Measurements from ENCODE around the gene ZBTB21. TPM values are rescaled to one million over a fixed set of nuclear protein-coding genes. Genes with fewer than 3 reads are reported as not detected.

ZBTB21 gene
- total RNA-seq, 1 donor from 2014 or later, result 25.3 TPM

GRCh38 chr21:42004406-42005199, 5.6 kb downstream of the ZBTB21 start:
- Histone ChIP-seq H3K9ac (no peak overlapping the region), H3K4me3 (no peak overlapping the region), H3K27ac (no peak overlapping the region), H3K9me3 (ENCODE audit: low read depth) (no peaks in the 10 kb centered on the region), H2AFZ (replicated peaks) (no peak overlapping the region), H4K20me1 (ENCODE audit: low read depth) (peaks cover 70% of the 10 kb centered on the region), H3K79me2 (ENCODE audit: low read depth) (peaks cover 88% of the 10 kb centered on the region), H3K27me3 (no peaks in the 10 kb centered on the region), H3K4me2 (no peak overlapping the region), H3K4me1 (peaks cover 4% of the 10 kb centered on the region), H3F3A (ENCODE audit: low read depth) (no peaks in the 10 kb centered on the region), H3K36me3 (peaks cover 6% of the 10 kb centered on the region)
- no peak for TF ChIP-seq CTCF (IDR thresholded peaks at IDR 0.05)
- TF ChIP-seq EZH2phosphoT487 (IDR thresholded peaks at IDR 0.05), result no peak
- TF ChIP-seq EZH2 (IDR thresholded peaks at IDR 0.05), result no peak
- H3K9me3 Mint-ChIP-seq, result no peaks in the 10 kb centered on the region
- peaks cover 35% of the 10 kb centered on the region for H3K36me3 Mint-ChIP-seq
- no peaks in the 10 kb centered on the region for H3K27me3 Mint-ChIP-seq (ENCODE audit: insufficient read depth, low read depth)
- no peak overlapping the region for H3K4me3 Mint-ChIP-seq
- H3K27ac Mint-ChIP-seq, result no peak overlapping the region
- no peaks in the 10 kb centered on the region for H3K4me1 Mint-ChIP-seq
- DNase-seq (ENCODE audit: low spot score), result no peak

- H3K79me2 ChIP-seq (ENCODE audit: low read depth), result peaks cover 75% of the 10 kb centered on the region
- no peak overlapping the region for H2AFZ ChIP-seq (replicated peaks)
- no peaks in the 10 kb centered on the region for H3K4me1 ChIP-seq
- Mint-ChIP-seq H3K4me3 (no peak overlapping the region), H3K27ac (no peak overlapping the region), H3K4me1 (no peaks in the 10 kb centered on the region), H3K9me3 (peaks cover 6% of the 10 kb centered on the region), H3K36me3 (peaks cover 46% of the 10 kb centered on the region), H3K27me3 (ENCODE audit: insufficient read depth, low read depth) (no peaks in the 10 kb centered on the region)
- H3K9ac ChIP-seq, result no peak overlapping the region
- TF ChIP-seq EZH2 (IDR thresholded peaks at IDR 0.05) (no peak), EZH2phosphoT487 (IDR thresholded peaks at IDR 0.05) (no peak), CTCF (IDR thresholded peaks at IDR 0.05) (no peak)
- H3K27ac ChIP-seq, result no peak overlapping the region
- no peaks in the 10 kb centered on the region for H3K27me3 ChIP-seq
- no peak overlapping the region for H3K4me3 ChIP-seq
- no peaks in the 10 kb centered on the region for H3K9me3 ChIP-seq (ENCODE audit: low read depth)
- H3K4me2 ChIP-seq, result no peak overlapping the region
- H3F3A ChIP-seq (ENCODE audit: low read depth), result no peaks in the 10 kb centered on the region
- DNase-seq (ENCODE audit: low spot score), result no peak
- peaks cover 6% of the 10 kb centered on the region for H3K36me3 ChIP-seq
- peaks cover 56% of the 10 kb centered on the region for H4K20me1 ChIP-seq (ENCODE audit: low read depth)
These were observed 7.1 kb downstream of the ZBTB21 start for GRCh38 chr21:42003051-42003461.

DNA sequence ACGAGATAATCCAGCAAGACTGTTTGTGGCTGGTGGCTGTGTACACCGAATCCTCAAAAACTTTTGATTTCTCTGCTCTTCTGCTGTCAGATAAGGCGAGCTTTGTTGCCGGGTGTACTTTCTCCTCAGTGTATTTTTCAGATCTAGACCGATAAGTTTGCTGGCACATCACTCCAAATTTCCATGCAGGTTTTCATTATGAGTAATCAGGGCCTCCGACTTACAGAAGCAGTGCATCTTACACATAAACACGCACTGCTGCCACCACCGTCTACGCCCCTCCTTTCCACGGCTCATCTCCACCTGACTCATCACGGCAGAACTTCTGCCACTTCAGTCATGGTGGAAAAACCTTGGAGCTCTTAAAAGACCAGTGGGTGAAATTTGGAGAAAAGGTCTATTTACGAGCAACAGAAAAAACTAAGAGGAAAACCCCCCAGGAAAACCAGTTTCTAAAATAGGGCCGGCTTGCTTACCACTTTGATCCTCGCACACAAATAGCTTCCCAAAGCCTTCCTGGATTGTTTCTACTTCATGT, 7.7 kb downstream of the ZBTB21 start:
- no peak overlapping the region for H3K27ac Mint-ChIP-seq
- peaks cover 45% of the 10 kb centered on the region for H3K36me3 Mint-ChIP-seq
- Histone ChIP-seq H3K79me2 (ENCODE audit: low read depth) (peaks cover 69% of the 10 kb centered on the region), H3F3A (ENCODE audit: low read depth) (no peaks in the 10 kb centered on the region), H3K4me1 (no peaks in the 10 kb centered on the region), H3K4me2 (no peak overlapping the region), H3K4me3 (no peak overlapping the region), H3K27me3 (no peaks in the 10 kb centered on the region), H2AFZ (replicated peaks) (no peak overlapping the region), H3K9ac (no peak overlapping the region), H3K36me3 (peaks cover 6% of the 10 kb centered on the region), H3K27ac (no peak overlapping the region), H4K20me1 (ENCODE audit: low read depth) (peaks cover 51% of the 10 kb centered on the region), H3K9me3 (ENCODE audit: low read depth) (no peaks in the 10 kb centered on the region)
- no peaks in the 10 kb centered on the region for H3K4me1 Mint-ChIP-seq
- H3K9me3 Mint-ChIP-seq, result peaks cover 9% of the 10 kb centered on the region
- H3K27me3 Mint-ChIP-seq (ENCODE audit: insufficient read depth, low read depth), result no peaks in the 10 kb centered on the region
- no peak for TF ChIP-seq EZH2phosphoT487 (IDR thresholded peaks at IDR 0.05)
- TF ChIP-seq CTCF (IDR thresholded peaks at IDR 0.05), result no peak
- TF ChIP-seq EZH2 (IDR thresholded peaks at IDR 0.05), result no peak
- no peak overlapping the region for H3K4me3 Mint-ChIP-seq
- DNase-seq (ENCODE audit: low spot score), result no peak

Data from neural progenitor cell (in vitro differentiated cells).